Measurements from ENCODE around the gene LRTM1.

DNA sequence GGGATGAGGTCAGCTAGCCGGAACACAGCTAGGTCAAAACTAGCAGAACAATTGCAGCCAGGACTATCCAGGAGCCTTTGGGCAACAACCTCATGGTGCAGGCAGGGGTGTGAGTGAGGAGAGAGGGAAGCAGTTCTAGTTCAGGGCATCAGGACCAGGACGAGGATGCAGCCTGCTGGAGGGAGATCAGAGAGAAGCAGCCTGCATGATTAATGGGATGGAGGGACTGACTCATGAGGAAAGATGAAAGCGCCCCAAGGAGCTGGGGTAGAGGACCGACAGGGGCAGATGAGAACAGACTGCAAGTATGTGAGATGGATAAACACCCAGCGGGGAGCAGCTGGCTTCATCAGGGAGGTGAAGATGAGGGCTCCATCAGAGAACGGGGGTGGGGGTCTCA lies 37.9 kb upstream of the LRTM1 start:
- TF ChIP-seq, protein P1, sequence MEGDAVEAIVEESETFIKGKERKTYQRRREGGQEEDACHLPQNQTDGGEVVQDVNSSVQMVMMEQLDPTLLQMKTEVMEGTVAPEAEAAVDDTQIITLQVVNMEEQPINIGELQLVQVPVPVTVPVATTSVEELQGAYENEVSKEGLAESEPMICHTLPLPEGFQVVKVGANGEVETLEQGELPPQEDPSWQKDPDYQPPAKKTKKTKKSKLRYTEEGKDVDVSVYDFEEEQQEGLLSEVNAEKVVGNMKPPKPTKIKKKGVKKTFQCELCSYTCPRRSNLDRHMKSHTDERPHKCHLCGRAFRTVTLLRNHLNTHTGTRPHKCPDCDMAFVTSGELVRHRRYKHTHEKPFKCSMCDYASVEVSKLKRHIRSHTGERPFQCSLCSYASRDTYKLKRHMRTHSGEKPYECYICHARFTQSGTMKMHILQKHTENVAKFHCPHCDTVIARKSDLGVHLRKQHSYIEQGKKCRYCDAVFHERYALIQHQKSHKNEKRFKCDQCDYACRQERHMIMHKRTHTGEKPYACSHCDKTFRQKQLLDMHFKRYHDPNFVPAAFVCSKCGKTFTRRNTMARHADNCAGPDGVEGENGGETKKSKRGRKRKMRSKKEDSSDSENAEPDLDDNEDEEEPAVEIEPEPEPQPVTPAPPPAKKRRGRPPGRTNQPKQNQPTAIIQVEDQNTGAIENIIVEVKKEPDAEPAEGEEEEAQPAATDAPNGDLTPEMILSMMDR (IDR thresholded peaks at IDR 0.05): no peak
- no peak for TF ChIP-seq POLR2A (IDR thresholded peaks at IDR 0.05)

Measured in body of pancreas (tissue), 4 donors.